NCI-H2029 (cell line): ENCODE measurements around the gene MTREX.

Experiments
- DNase-seq: peaks from one replicate; lab custom pipeline; 2025; lab: John Stamatoyannopoulos, UW

Gene MTREX

GRCh38 chr5:55324815-55325418 lies 17.1 kb downstream of the MTREX start:
- no peak for DNase-seq

DNA sequence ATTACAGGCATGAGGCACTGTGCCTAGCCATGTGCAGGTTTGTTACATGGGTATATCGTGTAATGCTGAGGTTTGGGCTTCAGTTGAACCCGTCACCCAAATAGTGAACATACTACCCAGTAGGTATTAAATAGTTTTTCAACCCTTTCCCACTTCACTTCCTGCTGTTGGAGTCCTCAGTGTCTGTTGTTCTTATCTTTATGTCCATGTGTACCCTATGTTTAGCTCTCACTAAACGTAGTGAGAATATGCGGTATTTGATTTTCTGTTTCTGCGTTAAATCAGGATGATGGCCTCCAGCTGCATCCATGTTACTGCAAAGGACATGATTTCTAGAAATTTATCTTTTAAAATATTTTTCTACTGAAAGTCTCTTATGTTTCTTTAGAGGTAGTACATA lies 17.8 kb downstream of the MTREX start:
- DNase-seq, result no peak

- DNase-seq, result no peak
These were observed 19.5 kb downstream of the MTREX start for GRCh38 chr5:55327281-55327680.

GRCh38 chr5:55331321-55331720 lies 23.5 kb downstream of the MTREX start:
- DNase-seq, result no peak

DNA sequence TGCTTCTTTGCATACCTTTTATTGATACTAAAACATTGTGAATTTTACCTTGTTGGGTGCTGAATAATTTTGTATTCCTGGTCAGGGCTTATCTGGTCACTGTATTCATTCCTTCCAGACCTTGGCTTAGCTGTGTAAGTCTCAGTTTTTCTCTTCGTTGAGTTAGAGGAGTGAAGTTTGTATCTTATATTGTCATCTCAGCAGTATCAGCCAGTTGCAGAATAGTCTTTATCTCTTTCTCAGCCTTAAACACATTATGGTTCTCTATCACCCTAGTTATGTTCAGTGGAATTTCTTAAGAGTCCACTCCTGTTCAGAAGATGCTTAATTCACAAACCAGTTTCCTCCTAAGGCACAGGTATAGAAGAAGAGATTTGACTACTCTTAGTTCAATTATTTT lies 25.2 kb downstream of the MTREX start:
- no peak for DNase-seq

DNA sequence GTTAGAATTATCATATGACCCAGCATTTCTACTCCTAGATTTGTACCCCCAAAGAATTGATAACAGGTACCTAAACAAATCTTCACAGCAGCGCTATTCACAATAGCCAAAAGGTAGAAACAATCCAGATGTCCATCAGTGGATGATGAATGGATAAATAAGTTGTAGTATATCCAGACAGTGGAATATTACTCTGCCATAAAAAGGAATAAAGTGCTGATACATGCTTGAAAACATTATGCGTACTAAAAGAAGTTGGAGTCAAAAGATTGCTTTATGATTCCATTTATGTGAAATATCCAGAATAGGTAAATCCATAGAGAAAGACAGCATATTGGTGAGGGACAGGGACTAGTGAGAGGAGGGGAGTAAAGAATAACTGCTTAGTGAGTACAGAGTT lies 26.0 kb downstream of the MTREX start:
- no peak for DNase-seq

DNA sequence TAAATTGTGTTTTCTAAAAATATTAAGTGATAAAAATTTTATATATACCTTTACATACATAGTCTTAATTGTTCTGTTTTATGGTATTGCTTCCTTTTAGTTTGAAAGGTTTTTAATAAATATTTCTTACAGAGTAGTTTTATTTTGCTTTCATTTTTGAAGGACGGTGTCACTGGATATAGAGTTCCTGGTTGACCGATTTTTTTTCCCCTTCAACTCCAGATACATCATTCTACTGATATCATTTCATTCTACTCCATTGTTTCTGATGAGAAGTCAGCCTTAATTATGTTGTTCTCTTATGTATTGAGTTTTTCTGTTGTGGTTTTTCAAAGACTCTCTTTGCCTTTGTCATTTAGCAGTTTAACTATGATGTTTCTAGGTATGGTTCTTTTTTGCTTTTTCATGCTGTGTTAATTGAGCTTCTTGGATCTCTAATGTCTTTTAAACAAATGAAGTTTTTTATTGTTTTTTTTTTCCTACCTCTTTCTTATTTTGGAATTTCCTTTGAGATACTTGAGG lies 30.4 kb downstream of the MTREX start:
- DNase-seq, result no peak

DNA sequence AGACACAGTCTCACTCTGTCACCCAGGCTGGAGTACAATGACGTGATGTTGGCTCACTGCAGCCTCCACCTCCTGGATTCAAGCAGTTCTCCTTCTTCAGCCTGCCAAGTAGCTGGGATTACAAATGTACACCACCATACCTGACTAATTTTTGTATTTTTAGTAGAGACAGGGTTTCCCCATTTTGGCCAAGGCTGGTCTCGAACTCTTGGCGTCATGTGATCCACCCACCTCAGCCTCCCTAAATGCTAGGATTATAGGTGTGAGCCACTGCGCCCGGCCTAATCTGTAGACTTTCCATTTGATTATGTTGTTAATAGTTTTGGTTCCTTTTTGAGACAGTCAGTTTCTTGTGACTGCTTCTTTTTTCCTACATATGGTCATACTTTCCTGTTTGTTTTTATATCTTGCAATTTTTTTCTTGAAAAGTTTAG lies 31.0 kb downstream of the MTREX start:
- DNase-seq, result no peak

GRCh38 chr5:55343107-55343506 lies 35.3 kb downstream of the MTREX start:
- no peak for DNase-seq

- no peak for DNase-seq
These were observed 35.8 kb downstream of the MTREX start for GRCh38 chr5:55343609-55344008.

DNA sequence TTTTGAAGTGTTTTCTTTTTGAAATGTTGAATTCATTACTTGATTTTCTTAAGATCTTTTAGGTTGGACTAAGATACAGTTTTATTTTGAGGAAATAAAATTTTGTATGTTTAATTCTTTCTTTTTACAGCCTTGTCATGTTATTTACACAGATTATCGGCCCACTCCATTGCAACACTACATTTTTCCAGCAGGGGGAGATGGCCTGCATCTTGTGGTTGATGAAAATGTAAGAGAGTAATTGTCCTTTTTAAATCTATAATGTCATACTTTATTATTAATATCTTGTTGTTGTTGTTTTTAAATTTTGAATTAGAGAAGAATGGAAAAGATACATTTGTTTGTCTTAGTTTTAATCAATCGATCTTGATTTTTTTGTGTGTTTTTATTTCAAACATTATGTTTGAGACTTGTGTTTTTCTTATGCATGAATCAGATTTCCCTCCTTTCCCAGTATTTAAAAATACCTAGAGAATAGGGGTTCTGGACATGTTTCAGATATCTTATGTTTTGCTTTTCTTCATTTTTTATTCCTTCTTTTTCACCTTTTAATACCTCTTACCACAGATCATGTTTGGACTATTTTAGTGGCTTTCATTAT lies 36.7 kb downstream of the MTREX start:
- DNase-seq, result no peak

DNA sequence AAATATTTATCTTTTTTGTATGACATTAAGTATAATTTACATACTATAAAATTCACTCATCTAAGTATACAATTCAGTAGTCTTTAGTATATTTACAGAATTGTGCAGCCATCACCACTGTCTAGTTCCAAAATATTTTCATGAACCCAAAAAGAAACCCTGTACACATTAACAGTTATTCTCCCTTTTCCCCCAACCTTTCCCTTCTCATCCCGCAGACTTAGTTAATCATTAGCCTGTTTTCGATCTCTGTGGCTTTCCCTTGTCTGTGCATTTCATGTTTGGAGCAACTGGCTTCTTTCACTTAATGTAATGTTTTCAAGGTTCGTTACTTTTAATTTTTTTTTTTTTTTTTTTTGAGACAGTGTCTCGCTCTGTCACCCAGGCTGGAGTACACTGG lies 37.5 kb downstream of the MTREX start:
- DNase-seq, result no peak

GRCh38 chr5:55347786-55348185 lies 40.0 kb downstream of the MTREX start:
- DNase-seq, result no peak

DNA sequence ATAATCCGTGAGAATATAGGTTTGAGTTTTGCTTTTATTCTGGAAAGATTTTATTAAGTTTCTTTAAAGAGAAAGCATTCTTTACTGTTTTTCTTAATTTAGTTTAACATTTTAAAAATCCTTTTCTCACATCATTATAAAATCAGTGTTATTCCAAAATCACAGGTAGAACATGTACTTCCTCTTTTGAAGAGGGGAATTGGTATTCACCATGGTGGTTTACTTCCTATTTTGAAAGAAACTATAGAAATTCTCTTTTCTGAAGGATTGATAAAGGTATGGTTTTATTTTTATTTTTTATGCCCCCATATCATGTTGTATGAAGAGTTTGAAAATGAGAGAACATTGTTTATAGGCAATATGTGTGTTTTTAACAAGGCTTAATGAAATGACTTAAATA lies 43.0 kb downstream of the MTREX start:
- no peak for DNase-seq

- DNase-seq, result no peak
These were observed 49.1 kb downstream of the MTREX start for GRCh38 chr5:55356896-55357295.

GRCh38 chr5:55360190-55360589 lies 52.4 kb downstream of the MTREX start:
- no peak for DNase-seq

- no peak for DNase-seq
These were observed 56.1 kb downstream of the MTREX start for GRCh38 chr5:55363856-55364255.

DNA sequence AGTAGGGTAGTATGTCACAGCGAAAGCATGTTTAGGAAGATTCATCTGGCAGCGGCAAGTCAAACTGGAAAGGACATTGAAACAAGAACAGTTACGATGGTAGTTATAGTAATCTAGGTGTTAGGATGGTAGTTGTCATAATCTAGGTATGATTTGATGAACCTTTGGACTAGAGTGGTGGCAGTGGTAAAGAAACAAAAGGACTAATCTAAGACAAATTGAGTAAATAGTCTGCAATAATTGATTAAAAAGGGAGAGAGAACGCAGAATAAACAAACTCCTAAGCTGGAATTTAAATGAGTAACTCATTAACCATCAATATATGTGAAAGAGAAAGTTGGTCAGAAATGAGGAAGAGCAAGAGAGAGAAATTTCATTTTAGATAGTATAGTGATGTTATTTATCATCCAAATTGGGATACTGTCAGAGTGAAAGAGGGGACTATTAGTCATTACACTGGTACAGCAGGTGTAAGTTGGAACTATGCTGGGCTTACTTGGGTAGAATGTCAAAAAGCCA lies 56.8 kb downstream of the MTREX start:
- no peak for DNase-seq

GRCh38 chr5:55370291-55370925 lies 62.6 kb downstream of the MTREX start:
- no peak for DNase-seq

DNA sequence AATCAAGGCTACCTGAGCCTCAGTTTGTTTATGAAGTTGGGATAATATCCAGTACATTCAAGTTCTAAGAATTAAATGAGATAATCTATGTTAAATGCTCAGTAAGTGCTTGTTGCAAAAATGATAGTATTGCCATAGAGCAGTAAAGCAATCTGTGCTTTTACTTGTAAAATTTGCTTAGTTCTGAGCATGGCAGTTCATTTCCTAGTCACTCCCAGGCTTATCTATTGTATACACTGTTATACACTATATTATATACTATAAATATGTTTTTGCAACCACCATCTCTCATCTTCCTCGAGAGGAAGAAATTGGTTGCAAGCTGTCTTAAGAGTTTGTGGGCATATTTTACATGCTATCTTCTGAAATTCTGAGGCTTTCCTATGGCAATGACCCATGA lies 63.4 kb downstream of the MTREX start:
- no peak for DNase-seq

DNA sequence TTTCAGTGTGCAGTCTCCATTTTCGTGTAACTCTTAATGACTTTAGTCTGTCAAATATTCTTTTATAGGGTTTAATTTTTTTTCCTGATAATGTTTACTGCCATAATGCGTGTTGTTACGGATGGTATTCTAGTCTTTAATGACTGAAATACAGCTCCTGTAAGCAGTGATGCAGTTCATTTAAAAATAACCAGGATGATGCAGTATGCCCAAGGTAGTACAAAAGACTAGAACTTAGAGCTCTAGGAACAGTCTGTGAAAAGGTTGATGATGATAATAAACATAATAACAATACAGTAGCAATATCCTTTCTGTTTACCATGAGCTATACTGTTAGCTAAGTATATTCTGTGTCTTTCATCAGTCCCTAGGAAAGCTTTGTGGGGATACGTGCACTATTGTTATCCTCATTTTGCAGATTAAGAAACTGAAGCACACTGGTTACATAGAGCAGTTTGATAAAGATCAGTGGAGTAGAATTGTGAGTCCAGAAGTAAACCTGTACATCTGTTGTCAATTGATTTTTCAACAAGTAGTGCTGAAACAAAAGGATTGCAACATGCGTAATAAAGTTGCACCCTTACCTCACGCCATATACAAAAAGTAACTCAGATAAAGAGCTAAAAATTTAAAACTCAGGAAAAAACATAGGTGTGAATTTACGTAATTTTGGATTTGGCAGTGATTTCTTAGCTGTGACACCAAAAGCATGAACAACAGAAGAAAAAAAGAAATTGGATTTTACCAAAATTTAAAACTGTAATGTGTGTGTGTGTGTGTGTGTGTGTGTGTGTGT lies 64.5 kb downstream of the MTREX start:
- no peak for DNase-seq

DNA sequence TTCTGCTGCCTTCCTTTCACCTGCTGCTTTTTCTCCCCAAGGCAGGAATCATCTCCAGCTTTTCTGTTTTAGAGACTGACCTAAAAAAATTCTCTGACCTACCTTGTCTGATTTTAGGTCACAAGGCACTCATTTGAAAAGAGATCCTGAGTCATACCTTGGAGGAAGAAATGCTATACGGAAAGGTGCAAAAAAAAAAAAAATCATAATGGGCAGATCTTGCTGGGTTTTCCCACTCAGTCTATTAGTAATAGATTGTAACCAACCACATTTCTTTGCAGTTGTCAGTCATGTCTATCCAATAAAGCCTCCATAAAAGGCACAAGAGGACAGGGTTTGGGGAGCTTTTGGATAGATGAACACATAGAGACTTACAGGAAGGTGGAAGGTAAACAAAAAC lies 70.0 kb downstream of the MTREX start:
- DNase-seq, result no peak

GRCh38 chr5:55383254-55383653 lies 75.5 kb downstream of the MTREX start:
- no peak for DNase-seq
